Tibial nerve (tissue), 4 donors: ENCODE measurements around the gene CAP2. TPM values are rescaled to one million over a fixed set of nuclear protein-coding genes. Genes with fewer than 3 reads are reported as not detected.

ENCODE experiments used
- DNase-seq, 2 donors: peaks; one replicate each; pipeline ENCODE4 v3.0.0-alpha.2; 2019; ENCODE audit warnings: low spot score in 2 of 2
- H3K27ac ChIP-seq, 4 donors: fragments of 200-600 bp; sonication (generic) in 3 of 4; one replicate each; pipeline ENCODE4 v1.5.1; 2017 to 2019; ENCODE audit warnings: mild to moderate bottlenecking in 1 of 4
- H3K27me3 ChIP-seq, 2 donors: fragments of 200-600 bp; sonication (generic) in 1 of 2; one replicate each; pipeline versions ENCODE4 v1.5.1 to v1.6.0; 2017 to 2019
- H3K36me3 ChIP-seq, 3 donors: fragments of 200-600 bp; sonication (generic); one replicate each; pipeline ENCODE4 v1.5.1; 2018 to 2019
- H3K4me1 ChIP-seq, 4 donors: fragments of 200-600 bp; sonication (generic) in 3 of 4; one replicate each; pipeline ENCODE4 v1.5.1; 2017 to 2019
- H3K4me3 ChIP-seq, 4 donors: fragments of 200-600 bp; sonication (generic) in 3 of 4; one replicate each; pipeline ENCODE4 v1.5.1; 2017 to 2019; ENCODE audit warnings: mild to moderate bottlenecking in 1 of 4, moderate library complexity in 1 of 4
- H3K9me3 ChIP-seq, 4 donors: fragments of 200-600 bp; sonication (generic) in 3 of 4; one replicate each; pipeline ENCODE4 v1.5.1; 2017 to 2019
- EP300 ChIP-seq, 2 donors: sonication (generic); formaldehyde crosslinking; IDR thresholded peaks; one replicate each; pipeline ENCODE4 v1.6.1; 2017; ENCODE audit warnings: antibody characterized with exemption in 2 of 2, mild to moderate bottlenecking in 1 of 2
- POLR2A ChIP-seq, 2 donors: fragments of 450-650 bp; IDR thresholded peaks; one replicate each; pipeline ENCODE4 v1.6.1; 2017; ENCODE audit warnings: antibody characterized with exemption in 2 of 2, mild to moderate bottlenecking in 2 of 2, moderate library complexity in 2 of 2
- WGBS, 2 donors: methylation state at CpG; one replicate each; pipeline ENCODE4 v1.1.5; 2018; 5-methylcytosine and 5-hydroxymethylcytosine counted together
- total RNA-seq, 4 donors: library from RNA; depleted of rRNA; stranded (reverse); fragments of >200 nt; gene quantifications; one replicate each; pipeline ENCODE4 v1.1.0, GENCODE V29; 2016
- TF ChIP-seq, protein P1 (sequence below), 5 experiments: fragments of 200-600 bp in 3 of 5; fragments of 450-650 bp in 2 of 5; sonication (generic) in 3 of 5; IDR thresholded peaks; one replicate each; pipeline ENCODE4 v1.5.1; 2016 to 2019; ENCODE audit warnings: antibody characterized with exemption in 5 of 5, mild to moderate bottlenecking in 3 of 5, moderate library complexity in 2 of 5

CAP2 gene
- total RNA-seq, 4 donors from 2014 or later, result 4.2 to 11.8 (median 4.8) TPM

DNA sequence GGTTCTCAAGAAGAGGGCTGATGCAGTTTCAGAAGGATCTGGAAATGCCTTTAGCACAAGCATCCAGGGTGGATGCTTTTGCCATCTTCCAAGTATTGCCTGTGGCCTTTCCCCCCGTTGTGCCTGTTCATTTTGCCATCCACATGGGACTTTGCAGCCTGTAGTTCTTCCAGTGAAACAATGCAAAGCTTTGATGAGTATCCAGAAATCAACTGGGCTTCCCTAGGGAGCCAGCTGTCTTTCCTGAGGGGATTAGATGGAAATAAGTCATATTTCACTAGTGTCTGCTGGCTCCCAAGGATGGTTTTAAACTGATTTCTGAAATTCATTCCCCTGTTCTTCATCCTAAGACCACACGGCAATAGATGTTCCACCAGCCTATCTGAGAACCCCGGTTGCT is 63.3 kb downstream of the CAP2 start:
- Histone ChIP-seq H3K36me3 (no peaks in the 10 kb centered on the region), H3K9me3 (no peaks in the 10 kb centered on the region), H3K4me1 (no peaks in the 10 kb centered on the region), H3K4me3 (no peak overlapping the region), H3K27ac (no peak overlapping the region), H3K27me3 (no peaks in the 10 kb centered on the region)
- TF ChIP-seq, protein P1, sequence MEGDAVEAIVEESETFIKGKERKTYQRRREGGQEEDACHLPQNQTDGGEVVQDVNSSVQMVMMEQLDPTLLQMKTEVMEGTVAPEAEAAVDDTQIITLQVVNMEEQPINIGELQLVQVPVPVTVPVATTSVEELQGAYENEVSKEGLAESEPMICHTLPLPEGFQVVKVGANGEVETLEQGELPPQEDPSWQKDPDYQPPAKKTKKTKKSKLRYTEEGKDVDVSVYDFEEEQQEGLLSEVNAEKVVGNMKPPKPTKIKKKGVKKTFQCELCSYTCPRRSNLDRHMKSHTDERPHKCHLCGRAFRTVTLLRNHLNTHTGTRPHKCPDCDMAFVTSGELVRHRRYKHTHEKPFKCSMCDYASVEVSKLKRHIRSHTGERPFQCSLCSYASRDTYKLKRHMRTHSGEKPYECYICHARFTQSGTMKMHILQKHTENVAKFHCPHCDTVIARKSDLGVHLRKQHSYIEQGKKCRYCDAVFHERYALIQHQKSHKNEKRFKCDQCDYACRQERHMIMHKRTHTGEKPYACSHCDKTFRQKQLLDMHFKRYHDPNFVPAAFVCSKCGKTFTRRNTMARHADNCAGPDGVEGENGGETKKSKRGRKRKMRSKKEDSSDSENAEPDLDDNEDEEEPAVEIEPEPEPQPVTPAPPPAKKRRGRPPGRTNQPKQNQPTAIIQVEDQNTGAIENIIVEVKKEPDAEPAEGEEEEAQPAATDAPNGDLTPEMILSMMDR (IDR thresholded peaks at IDR 0.05), result no peak
- no peak for TF ChIP-seq EP300 (IDR thresholded peaks at IDR 0.05)
- DNase-seq, result no peak
- 79 to 88% methylated on average over 3 of the region's 3 CpGs for WGBS, 2 donors

DNA sequence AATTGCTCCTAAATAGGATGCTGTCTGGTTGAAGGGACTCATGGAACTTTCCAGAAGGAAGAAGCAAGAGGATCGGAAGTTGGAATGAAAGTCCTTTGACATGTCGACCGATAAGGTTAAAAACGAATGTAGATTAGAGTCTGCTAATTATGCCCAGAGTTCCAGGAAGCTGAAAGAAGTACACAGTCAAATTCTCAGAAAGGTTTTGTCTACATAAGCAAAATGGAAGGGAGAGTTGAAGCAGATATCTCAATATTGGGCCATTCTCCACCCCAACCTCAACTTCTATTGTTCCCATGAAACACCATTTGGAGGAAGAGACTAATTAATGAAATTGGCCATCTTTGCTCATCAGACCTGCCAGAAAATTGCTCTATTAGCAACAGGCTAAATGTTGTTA is 64.0 kb downstream of the CAP2 start:
- DNase-seq, result no peak
- 91% methylated on average over 4 of the region's 4 CpGs for WGBS, 2 donors
- Histone ChIP-seq H3K36me3 (no peaks in the 10 kb centered on the region), H3K4me1 (no peaks in the 10 kb centered on the region), H3K27me3 (no peaks in the 10 kb centered on the region), H3K27ac (no peak overlapping the region), H3K9me3 (no peaks in the 10 kb centered on the region), H3K4me3 (no peak overlapping the region)
- TF ChIP-seq, protein P1 (IDR thresholded peaks at IDR 0.05), result no peak
- no peak for TF ChIP-seq POLR2A (IDR thresholded peaks at IDR 0.05)
- no peak for TF ChIP-seq EP300 (IDR thresholded peaks at IDR 0.05)

DNA sequence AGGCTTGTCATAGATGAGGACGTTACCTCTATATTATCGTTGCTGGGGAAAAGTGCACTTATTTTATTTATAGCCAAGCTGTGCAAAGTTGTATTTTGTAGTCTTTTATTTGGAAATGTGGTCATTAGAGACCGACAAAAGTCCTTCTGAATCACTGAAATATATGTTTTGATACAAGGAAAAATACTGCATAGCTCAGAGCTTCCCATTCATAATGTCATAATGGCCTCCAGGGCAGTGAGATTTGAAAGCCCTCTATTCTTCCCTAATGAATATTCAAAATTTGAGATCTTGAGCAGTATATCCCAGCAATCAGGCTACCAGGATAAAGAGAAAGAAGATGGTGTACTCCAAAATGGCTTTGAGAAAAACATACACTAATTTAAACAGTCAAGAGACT is 64.6 kb downstream of the CAP2 start:
- TF ChIP-seq POLR2A (IDR thresholded peaks at IDR 0.05), result no peak
- no peak for TF ChIP-seq EP300 (IDR thresholded peaks at IDR 0.05)
- TF ChIP-seq, protein P1 (IDR thresholded peaks at IDR 0.05), result no peak
- Histone ChIP-seq H3K27me3 (no peaks in the 10 kb centered on the region), H3K27ac (no peak overlapping the region), H3K4me1 (no peaks in the 10 kb centered on the region), H3K4me3 (no peak overlapping the region), H3K36me3 (no peaks in the 10 kb centered on the region), H3K9me3 (no peaks in the 10 kb centered on the region)
- no peak for DNase-seq
- WGBS, 2 donors, result 41 to 46% methylated on average over 3 of the region's 3 CpGs

DNA sequence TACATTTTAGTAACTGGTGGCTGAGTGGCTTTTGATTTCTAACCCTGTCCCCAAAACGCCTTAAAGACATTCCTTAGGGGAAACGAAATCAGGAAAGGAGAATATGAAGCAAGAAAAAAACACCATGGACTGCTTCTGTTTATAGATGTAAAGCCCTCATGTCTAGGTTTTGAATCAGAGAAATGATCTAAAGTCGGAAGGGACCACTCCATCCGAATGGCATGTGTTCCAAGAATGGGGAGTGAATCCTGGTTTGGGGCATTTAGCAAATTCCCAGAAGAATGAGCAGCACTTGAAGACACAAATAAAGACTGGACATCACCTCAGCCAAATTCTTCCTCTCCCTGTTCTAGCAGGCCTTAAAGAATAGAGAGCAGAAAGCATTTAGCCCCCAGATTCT is 65.6 kb downstream of the CAP2 start:
- 78 to 87% methylated on average over 4 of the region's 4 CpGs for WGBS, 2 donors
- no peak overlapping the region for H3K27ac ChIP-seq
- H3K36me3 ChIP-seq, result no peaks in the 10 kb centered on the region

DNA sequence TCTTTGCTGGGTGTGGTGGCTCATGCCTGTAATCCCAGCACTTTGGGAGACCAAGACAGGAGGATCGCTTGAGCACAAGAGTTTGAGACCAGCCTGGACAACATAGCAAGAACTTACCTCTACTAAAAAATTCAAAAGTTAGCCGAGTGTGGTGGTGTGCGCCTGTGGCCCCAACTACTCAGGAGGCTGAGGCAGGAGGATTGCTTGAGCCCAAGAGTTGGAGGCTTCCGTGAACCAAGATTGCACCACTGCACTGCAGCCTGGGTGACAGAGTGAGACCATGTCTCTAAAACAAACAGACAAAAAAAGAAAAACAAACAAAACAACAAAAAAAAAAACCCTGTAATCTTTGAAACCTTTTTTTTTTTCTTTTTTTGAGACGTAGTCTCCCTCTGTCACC is 67.5 kb downstream of the CAP2 start:
- no peak for DNase-seq
- Histone ChIP-seq H3K27ac (no peak overlapping the region), H3K36me3 (no peaks in the 10 kb centered on the region), H3K9me3 (no peaks in the 10 kb centered on the region), H3K27me3 (no peaks in the 10 kb centered on the region), H3K4me1 (no peaks in the 10 kb centered on the region), H3K4me3 (no peak overlapping the region)
- TF ChIP-seq, protein P1 (IDR thresholded peaks at IDR 0.05), result no peak
- no peak for TF ChIP-seq POLR2A (IDR thresholded peaks at IDR 0.05)
- no peak for TF ChIP-seq EP300 (IDR thresholded peaks at IDR 0.05)
- WGBS, 2 donors, result 95% methylated on average over 5 of the region's 5 CpGs

More for the DNA sequence above, 65.6 kb downstream of the CAP2 start:
- TF ChIP-seq EP300 (IDR thresholded peaks at IDR 0.05) (no peak), POLR2A (IDR thresholded peaks at IDR 0.05) (no peak)
- TF ChIP-seq, protein P1 (IDR thresholded peaks at IDR 0.05), result no peak
- H3K27me3 ChIP-seq, result no peaks in the 10 kb centered on the region
- no peak for DNase-seq
- H3K4me1 ChIP-seq, result no peaks in the 10 kb centered on the region
- no peaks in the 10 kb centered on the region for H3K9me3 ChIP-seq
- H3K4me3 ChIP-seq, result no peak overlapping the region
